Keratinocyte (primary cell): Measurements from ENCODE around the gene DLG5. TPM values are rescaled to one million over a fixed set of nuclear protein-coding genes. Genes with fewer than 3 reads are reported as not detected.

ENCODE experiments used
- DNase-seq: peaks from one replicate; pipeline ENCODE4 v3.0.0-alpha.2; 2011; ENCODE audit warnings: low read depth, missing footprints, low spot score
- FAIRE-seq: peaks from 2 replicates; lab custom pipeline; 2011; peaks lifted over from hg19 to GRCh38; lab: Jason Lieb, UNC
- H2AFZ ChIP-seq: 2 replicates; pipeline ENCODE4 v1.6.0; 2012; ENCODE audit warnings: low read length, control low read depth, inconsistent platforms; ENCODE audit not compliant: control insufficient read depth
- H3K27ac ChIP-seq: 2 replicates; pipeline ENCODE4 v1.5.1; 2011; ENCODE audit warnings: low read length; ENCODE audit not compliant: control insufficient read depth, insufficient read depth
- H3K27me3 ChIP-seq: 3 replicates; pipeline ENCODE4 v1.6.0; 2011; ENCODE audit warnings: low read length; ENCODE audit not compliant: control insufficient read depth, insufficient read depth; ENCODE audit errors: extremely low read depth
- H3K36me3 ChIP-seq, 2 experiments: 2 replicates in 1 of 2; 3 replicates in 1 of 2; pipeline ENCODE4 v1.5.1; 2011; ENCODE audit warnings: low read length in 2 of 2, mild to moderate bottlenecking in 1 of 2; ENCODE audit not compliant: control insufficient read depth in 2 of 2, insufficient read depth in 2 of 2; ENCODE audit errors: extremely low read depth in 1 of 2
- H3K4me1 ChIP-seq: 3 replicates; pipeline ENCODE4 v1.5.1; 2011; ENCODE audit warnings: low read length; ENCODE audit not compliant: control insufficient read depth, insufficient read depth; ENCODE audit errors: extremely low read depth
- H3K4me2 ChIP-seq: 3 replicates; pipeline ENCODE4 v1.6.0; 2011; ENCODE audit warnings: low read depth, low read length; ENCODE audit not compliant: control insufficient read depth, insufficient read depth; ENCODE audit errors: extremely low read depth
- H3K4me3 ChIP-seq, 3 experiments: fragments of 200-600 bp in 1 of 3; sonication (generic) in 1 of 3; 2 replicates in 2 of 3; 3 replicates in 1 of 3; pipeline ENCODE4 v1.5.1; 2011 to 2016; ENCODE audit warnings: low read length in 3 of 3, mild to moderate bottlenecking in 3 of 3, control low read depth in 2 of 3, inconsistent platforms in 1 of 3, low read depth in 1 of 3, mixed read lengths in 1 of 3, mixed run types in 1 of 3, moderate library complexity in 1 of 3; ENCODE audit not compliant: control insufficient read depth in 2 of 3, insufficient read depth in 2 of 3; ENCODE audit errors: extremely low read depth in 1 of 3
- H3K79me2 ChIP-seq: 2 replicates; pipeline ENCODE4 v1.6.0; 2012; ENCODE audit warnings: low read length; ENCODE audit not compliant: control insufficient read depth, insufficient read depth
- H3K9ac ChIP-seq: 3 replicates; pipeline ENCODE4 v1.6.0; 2011; ENCODE audit warnings: low read length; ENCODE audit not compliant: control insufficient read depth, insufficient read depth; ENCODE audit errors: extremely low read depth
- H3K9me1 ChIP-seq: 3 replicates; pipeline ENCODE4 v1.6.0; 2011; ENCODE audit warnings: low read length; ENCODE audit not compliant: control insufficient read depth, insufficient read depth; ENCODE audit errors: extremely low read depth
- H3K9me3 ChIP-seq: 2 replicates; pipeline ENCODE4 v1.5.1; 2012; ENCODE audit warnings: low read depth, low read length; ENCODE audit not compliant: control insufficient read depth
- H4K20me1 ChIP-seq: 3 replicates; pipeline ENCODE4 v1.6.0; 2011; ENCODE audit warnings: low read length; ENCODE audit not compliant: control insufficient read depth, insufficient read depth; ENCODE audit errors: extremely low read depth
- EZH2 ChIP-seq: IDR thresholded peaks from one replicate; pipeline ENCODE4 v1.6.1; 2012; ENCODE audit warnings: inconsistent platforms, mild to moderate bottlenecking, low read length, moderate library complexity
- dilution Hi-C: fragments of 300-500 bp; cut with MboI; formaldehyde crosslinking; loops from one replicate; pipeline ENCODE4 v1.7.0; 2020; ENCODE audit warnings: low sequenced_read_pairs; ENCODE audit not compliant: extremely low pct_ligation_motif_present
- polyA plus RNA-seq, 5 experiments: library from polyadenylated mRNA; depleted of rRNA in 3 of 5; stranded (reverse) in 3 of 5; stranded (forward) in 1 of 5; unstranded in 1 of 5; fragments of >200 nt; gene quantifications; 1 replicate in 1 of 5; 2 replicates in 3 of 5; 3 replicates in 1 of 5; pipeline versions ENCODE4 v1.2.1 to v1.2.3, GENCODE V29; 2011 to 2012; ENCODE audit warnings: missing spikeins in 2 of 5, low read depth in 1 of 5, low replicate concordance in 1 of 5
- TF ChIP-seq, protein P1 (sequence below), 3 experiments: IDR thresholded peaks in 1 of 3; conservative IDR thresholded peaks in 1 of 3; optimal IDR thresholded peaks in 1 of 3; 2 replicates in 2 of 3; 3 replicates in 1 of 3; pipeline versions ENCODE3 to v1.5.1; 2011; ENCODE audit warnings: low read length in 3 of 3, mild to moderate bottlenecking in 3 of 3, moderate library complexity in 2 of 3, control low read depth in 1 of 3, inconsistent platforms in 1 of 3; ENCODE audit not compliant: insufficient read depth in 2 of 3; ENCODE audit errors: extremely low read depth in 1 of 3

Gene DLG5
- polyA plus RNA-seq, 1 donor (not counting 4 experiments of a cell fraction or from before 2014, with no cell fraction given): 17.2 TPM

DNA sequence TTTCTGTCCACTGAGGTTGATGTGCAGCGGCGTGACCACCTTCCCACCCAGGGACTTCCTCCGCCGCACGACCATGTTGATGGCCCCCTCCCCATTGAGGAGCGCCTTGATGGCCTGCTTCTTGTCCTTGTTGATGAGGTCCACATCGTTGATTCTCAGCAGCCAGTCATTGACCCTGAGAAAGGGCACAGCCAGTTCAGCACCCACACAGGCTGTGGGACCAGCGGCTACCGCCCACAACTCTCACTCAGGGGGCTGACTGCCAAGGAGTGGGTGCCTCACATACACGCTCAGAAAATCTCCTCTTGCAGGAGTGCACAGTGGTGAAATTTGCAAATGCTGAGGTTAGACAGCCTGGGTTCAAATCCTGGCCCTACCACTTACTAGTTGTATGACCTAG lies 97.2 kb downstream of the DLG5 start:
- Histone ChIP-seq H3K27me3 (no peaks in the 10 kb centered on the region), H3K4me2 (no peak overlapping the region), H3K4me1 (no peaks in the 10 kb centered on the region), H3K9ac (no peak overlapping the region), H4K20me1 (no peaks in the 10 kb centered on the region), H3K9me1 (no peaks in the 10 kb centered on the region), H3K9me3 (no peaks in the 10 kb centered on the region), H2AFZ (no peak overlapping the region), H3K4me3 (no peak overlapping the region), H3K27ac (no peak overlapping the region), H3K36me3 (peaks cover 26 to 55% of the 10 kb centered on the region in 2 experiments), H3K79me2 (no peaks in the 10 kb centered on the region)
- dilution Hi-C loops: no loop called here
- TF ChIP-seq, protein P1, sequence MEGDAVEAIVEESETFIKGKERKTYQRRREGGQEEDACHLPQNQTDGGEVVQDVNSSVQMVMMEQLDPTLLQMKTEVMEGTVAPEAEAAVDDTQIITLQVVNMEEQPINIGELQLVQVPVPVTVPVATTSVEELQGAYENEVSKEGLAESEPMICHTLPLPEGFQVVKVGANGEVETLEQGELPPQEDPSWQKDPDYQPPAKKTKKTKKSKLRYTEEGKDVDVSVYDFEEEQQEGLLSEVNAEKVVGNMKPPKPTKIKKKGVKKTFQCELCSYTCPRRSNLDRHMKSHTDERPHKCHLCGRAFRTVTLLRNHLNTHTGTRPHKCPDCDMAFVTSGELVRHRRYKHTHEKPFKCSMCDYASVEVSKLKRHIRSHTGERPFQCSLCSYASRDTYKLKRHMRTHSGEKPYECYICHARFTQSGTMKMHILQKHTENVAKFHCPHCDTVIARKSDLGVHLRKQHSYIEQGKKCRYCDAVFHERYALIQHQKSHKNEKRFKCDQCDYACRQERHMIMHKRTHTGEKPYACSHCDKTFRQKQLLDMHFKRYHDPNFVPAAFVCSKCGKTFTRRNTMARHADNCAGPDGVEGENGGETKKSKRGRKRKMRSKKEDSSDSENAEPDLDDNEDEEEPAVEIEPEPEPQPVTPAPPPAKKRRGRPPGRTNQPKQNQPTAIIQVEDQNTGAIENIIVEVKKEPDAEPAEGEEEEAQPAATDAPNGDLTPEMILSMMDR (optimal IDR thresholded peaks at IDR 0.05 in 1 of 3, IDR thresholded peaks at IDR 0.05 in 1 of 3, conservative IDR thresholded peaks at IDR 0.05 in 1 of 3; ENCODE audit: extremely low read depth in 1 of 3, insufficient read depth in 2 of 3, low read length in 3 of 3): no peak
- TF ChIP-seq EZH2: no peak
- no peak for DNase-seq
- no peak for FAIRE-seq

DNA sequence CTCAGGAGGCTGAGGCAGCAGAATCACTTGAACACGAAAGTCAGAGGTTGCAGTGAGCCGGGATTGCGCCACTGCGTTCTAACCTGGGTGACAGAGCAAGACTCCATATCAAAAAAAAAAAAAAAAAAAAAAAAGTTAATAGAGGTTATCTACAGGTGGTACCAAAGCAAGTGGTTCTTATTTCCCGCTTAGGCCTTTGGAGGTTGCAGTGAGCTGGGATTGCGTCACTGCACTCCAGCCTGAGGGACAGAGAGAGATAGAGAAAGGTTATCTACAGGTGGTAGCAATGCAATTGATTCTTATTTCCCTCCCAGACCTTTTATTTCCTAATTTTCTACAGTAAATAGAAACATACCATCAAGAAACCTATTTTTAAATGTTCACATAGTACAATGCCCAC lies 98.2 kb downstream of the DLG5 start:
- Histone ChIP-seq H3K36me3 (peaks cover 28 to 49% of the 10 kb centered on the region in 2 experiments), H3K4me3 (no peak overlapping the region), H4K20me1 (no peaks in the 10 kb centered on the region), H3K4me2 (no peak overlapping the region), H3K4me1 (no peaks in the 10 kb centered on the region), H2AFZ (no peak overlapping the region), H3K9me3 (no peaks in the 10 kb centered on the region), H3K27ac (no peak overlapping the region), H3K9me1 (no peaks in the 10 kb centered on the region), H3K79me2 (no peaks in the 10 kb centered on the region), H3K9ac (no peak overlapping the region), H3K27me3 (no peaks in the 10 kb centered on the region)
- no peak for DNase-seq
- no peak for TF ChIP-seq EZH2
- TF ChIP-seq, protein P1 (optimal IDR thresholded peaks at IDR 0.05 in 1 of 3, IDR thresholded peaks at IDR 0.05 in 1 of 3, conservative IDR thresholded peaks at IDR 0.05 in 1 of 3; ENCODE audit: extremely low read depth in 1 of 3, insufficient read depth in 2 of 3, low read length in 3 of 3): no peak
- no peak for FAIRE-seq
- dilution Hi-C loops: no loop called here
